MCF 10A (cell line): ENCODE results near the gene DDX54. TPM values are rescaled to one million over a fixed set of nuclear protein-coding genes. Genes with fewer than 3 reads are reported as not detected.

Experiments
- BruUV-seq: library from RNA; stranded (reverse); fragments of 400-500 nt; replicated peaks from 2 replicates; lab custom pipeline; 2021; lab: Mats Ljungman, UMichigan
- CTCF ChIA-PET: fragments of 300-600 bp; sonication (Branson Sonifier 250); formaldehyde crosslinking; extraction: SDS; loops from one replicate; lab custom pipeline; 2021; ENCODE audit warnings: antibody characterized with exemption, inconsistent platforms; lab: Yijun Ruan, JAX
- POLR2A ChIA-PET: fragments of 300-600, 350-650 bp; sonication (Branson Sonifier 250); formaldehyde crosslinking; extraction: SDS; loops from one replicate; lab custom pipeline; 2020; ENCODE audit warnings: antibody characterized with exemption, inconsistent platforms; lab: Yijun Ruan, JAX
- DNase-seq: peaks from one replicate; pipeline ENCODE4 v3.0.0-alpha.2; 2018; ENCODE audit not compliant: unreplicated experiment
- H3K27ac Mint-ChIP-seq: one replicate; pipeline ENCODE4 v1.8.0; 2022; ENCODE audit warnings: mild to moderate bottlenecking, low read depth, mixed read lengths; ENCODE audit not compliant: unreplicated experiment
- H3K27me3 Mint-ChIP-seq: one replicate; pipeline ENCODE4 v1.8.0; 2022; ENCODE audit warnings: mixed read lengths; ENCODE audit not compliant: insufficient read depth, unreplicated experiment
- H3K36me3 Mint-ChIP-seq: one replicate; pipeline ENCODE4 v1.8.0; 2022; ENCODE audit warnings: mild to moderate bottlenecking, moderate library complexity, mixed read lengths; ENCODE audit not compliant: insufficient read depth, unreplicated experiment
- H3K4me1 Mint-ChIP-seq: one replicate; pipeline ENCODE4 v1.8.0; 2022; ENCODE audit warnings: mixed read lengths; ENCODE audit not compliant: insufficient read depth, unreplicated experiment
- H3K4me3 Mint-ChIP-seq: one replicate; pipeline ENCODE4 v1.8.0; 2022; ENCODE audit warnings: mild to moderate bottlenecking, moderate library complexity, mixed read lengths; ENCODE audit not compliant: unreplicated experiment
- H3K9me3 Mint-ChIP-seq: one replicate; pipeline ENCODE4 v1.8.0; 2022; ENCODE audit warnings: mixed read lengths; ENCODE audit not compliant: unreplicated experiment
- intact Hi-C: fragments of 100-400 bp; cut with micrococcal nuclease; formaldehyde crosslinking; loops from 2 replicates; pipeline ENCODE4 v1.14.1; 2022
- total RNA-seq: library from RNA; stranded (reverse); gene quantifications from 2 replicates; pipeline ENCODE4 v1.2.3, GENCODE V29; 2022
- TF ChIP-seq, protein P1 (sequence below): fragments of 200-600 bp; IDR thresholded peaks from one replicate; pipeline ENCODE4 v1.8.0; 2022; ENCODE audit warnings: antibody characterized with exemption, mild to moderate bottlenecking; ENCODE audit not compliant: unreplicated experiment

Gene DDX54
- total RNA-seq, 1 experiment from 2014 or later: 75.8 TPM

DNA sequence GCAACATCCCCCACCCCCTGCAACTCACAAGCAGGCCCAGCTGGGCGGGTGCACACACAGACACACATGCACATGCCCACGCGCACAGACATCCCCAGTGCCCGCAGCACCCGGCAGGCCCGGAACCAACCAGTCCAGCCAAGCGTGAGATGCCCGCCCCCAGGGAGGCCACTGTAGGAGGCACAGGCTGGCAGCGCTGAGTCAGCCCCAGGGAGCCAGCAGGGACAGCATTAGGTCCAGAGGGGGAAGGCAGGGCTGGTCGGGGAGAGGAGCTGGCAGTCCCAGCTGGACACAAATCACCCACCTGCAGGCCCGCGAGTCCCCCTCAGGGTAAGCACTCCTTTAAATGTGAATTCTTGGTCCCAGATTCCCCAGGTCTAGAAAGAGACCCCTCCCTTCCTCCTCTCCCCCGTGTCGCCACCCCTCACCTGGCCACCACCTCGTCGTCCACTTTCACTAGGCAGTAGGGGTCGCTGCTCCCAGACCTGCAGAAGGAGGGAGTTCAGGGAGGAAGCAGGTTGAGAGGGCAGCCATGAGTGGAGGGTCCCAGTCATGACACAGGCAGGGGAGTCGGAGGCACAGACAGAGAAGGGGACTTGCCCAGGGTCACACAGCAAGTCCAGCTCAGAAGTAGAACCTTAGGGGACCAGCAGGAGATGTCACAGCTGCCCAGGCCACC lies 54.7 kb downstream of the DDX54 start:
- Mint-ChIP-seq H3K36me3 (no peaks in the 10 kb centered on the region), H3K27me3 (no peaks in the 10 kb centered on the region), H3K4me3 (no peak overlapping the region), H3K9me3 (no peaks in the 10 kb centered on the region), H3K4me1 (peaks cover 7% of the 10 kb centered on the region), H3K27ac (no peak overlapping the region)
- TF ChIP-seq, protein P1, sequence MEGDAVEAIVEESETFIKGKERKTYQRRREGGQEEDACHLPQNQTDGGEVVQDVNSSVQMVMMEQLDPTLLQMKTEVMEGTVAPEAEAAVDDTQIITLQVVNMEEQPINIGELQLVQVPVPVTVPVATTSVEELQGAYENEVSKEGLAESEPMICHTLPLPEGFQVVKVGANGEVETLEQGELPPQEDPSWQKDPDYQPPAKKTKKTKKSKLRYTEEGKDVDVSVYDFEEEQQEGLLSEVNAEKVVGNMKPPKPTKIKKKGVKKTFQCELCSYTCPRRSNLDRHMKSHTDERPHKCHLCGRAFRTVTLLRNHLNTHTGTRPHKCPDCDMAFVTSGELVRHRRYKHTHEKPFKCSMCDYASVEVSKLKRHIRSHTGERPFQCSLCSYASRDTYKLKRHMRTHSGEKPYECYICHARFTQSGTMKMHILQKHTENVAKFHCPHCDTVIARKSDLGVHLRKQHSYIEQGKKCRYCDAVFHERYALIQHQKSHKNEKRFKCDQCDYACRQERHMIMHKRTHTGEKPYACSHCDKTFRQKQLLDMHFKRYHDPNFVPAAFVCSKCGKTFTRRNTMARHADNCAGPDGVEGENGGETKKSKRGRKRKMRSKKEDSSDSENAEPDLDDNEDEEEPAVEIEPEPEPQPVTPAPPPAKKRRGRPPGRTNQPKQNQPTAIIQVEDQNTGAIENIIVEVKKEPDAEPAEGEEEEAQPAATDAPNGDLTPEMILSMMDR: no peak
- ChIA-PET POLR2A (no interaction called here), CTCF (interaction anchor here (1.0 to 1.2 kb wide), 2 partner anchors 20 to 22 kb away, joined by 4 to 5 read pairs; no protein-coding TSS in a partner anchor)
- intact Hi-C loops: no loop called here
- DNase-seq: peak; percentile 39
- no TSS peak for BruUV-seq

DNA sequence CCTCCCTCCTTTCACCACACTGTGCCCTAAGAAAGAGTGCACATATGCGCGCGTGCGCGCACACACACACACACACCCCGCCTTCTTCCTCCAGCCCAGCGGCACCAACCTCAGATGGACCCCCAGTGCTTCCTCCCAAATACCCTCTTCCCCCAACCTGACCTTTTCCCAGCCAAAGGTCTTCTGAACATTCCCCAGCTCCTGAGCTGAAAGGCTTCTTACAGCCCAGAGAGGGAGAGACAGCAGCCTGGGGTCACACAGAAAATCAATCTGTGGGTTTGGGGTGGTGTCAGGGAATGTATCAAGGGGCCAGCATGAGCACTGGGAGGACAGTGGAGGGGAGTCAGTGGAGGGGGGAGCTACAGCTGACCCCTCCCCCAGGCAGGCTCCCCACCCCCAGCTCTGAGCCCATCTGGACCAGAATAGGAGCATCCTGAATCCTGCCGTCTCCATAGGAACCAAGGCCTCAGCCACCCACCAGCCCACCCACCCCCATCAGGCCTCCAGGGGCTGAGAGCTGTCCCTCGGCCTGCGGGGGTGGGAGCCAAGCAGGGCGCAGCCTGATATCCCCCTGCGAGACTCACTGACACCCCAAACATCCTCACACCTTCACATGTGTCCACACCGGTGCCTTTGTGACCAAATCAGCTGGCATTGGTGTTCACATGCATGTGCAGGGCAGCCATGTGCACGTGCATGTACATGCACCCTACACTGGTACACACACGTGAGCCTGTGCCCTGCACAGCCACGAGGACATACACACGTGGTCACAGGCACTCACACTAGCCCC lies 55.4 kb downstream of the DDX54 start:
- no TSS peak for BruUV-seq
- ChIA-PET CTCF (interaction anchor here (0.6 to 1.0 kb wide), 2 partner anchors 11 to 23 kb away, joined by 3 to 4 read pairs; no protein-coding TSS in a partner anchor), POLR2A (interaction anchor here (0.6 kb wide), 1 partner anchor 873 kb away, joined by 3 read pairs; no protein-coding TSS in a partner anchor)
- intact Hi-C loops: no loop called here
- Mint-ChIP-seq H3K36me3 (no peaks in the 10 kb centered on the region), H3K4me1 (peaks cover 7% of the 10 kb centered on the region), H3K27ac (no peak overlapping the region), H3K27me3 (no peaks in the 10 kb centered on the region), H3K4me3 (no peak overlapping the region), H3K9me3 (no peaks in the 10 kb centered on the region)
- TF ChIP-seq, protein P1: no peak
- DNase-seq: no peak

DNA sequence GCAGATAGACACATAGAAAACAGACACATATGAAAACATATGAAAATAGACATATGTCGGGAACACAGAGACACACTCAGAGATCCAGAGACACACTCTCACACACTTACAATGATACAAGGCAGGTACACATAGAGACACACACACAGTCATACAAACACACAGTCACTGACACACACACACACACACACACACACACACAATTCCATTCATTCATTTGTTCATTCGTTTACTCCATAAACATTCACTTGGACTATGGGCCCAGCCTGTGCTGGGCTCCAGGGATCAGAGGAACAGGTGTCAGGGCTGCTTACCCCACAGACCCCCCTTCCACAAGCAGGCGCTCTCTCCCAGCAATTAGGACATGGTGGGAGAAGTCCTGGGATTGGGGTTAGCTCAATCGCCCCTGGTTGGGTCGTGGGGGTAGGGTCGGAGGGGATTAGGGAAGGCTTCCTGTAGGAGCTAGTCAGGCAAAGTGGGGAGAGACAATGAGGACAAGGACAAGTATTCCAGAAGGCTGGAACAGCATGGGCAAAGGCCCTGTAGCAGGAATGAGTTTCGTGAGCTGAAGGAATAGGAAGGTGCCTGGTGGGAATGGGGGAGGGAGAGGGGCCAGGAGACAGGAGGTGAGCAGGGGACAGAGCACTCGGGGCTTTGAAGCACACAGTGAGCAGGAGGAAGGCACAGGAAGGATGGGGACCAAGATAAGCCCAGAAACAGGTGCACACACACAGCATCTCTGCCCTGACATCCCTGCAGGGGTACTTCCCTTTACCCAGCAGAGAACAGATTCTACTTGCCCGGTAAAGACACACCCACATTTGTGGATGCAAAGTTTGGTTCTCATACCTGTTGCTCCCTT lies 56.2 kb downstream of the DDX54 start:
- H3K4me1 Mint-ChIP-seq: peaks cover 7% of the 10 kb centered on the region

More for the DNA sequence above, 56.2 kb downstream of the DDX54 start:
- intact Hi-C loops: no loop called here
- no peak for DNase-seq
- CTCF ChIA-PET: no interaction called here
- Mint-ChIP-seq H3K4me3 (no peak overlapping the region), H3K27ac (no peak overlapping the region), H3K9me3 (no peaks in the 10 kb centered on the region), H3K27me3 (no peaks in the 10 kb centered on the region), H3K36me3 (no peaks in the 10 kb centered on the region)
- POLR2A ChIA-PET: no interaction called here
- TF ChIP-seq, protein P1: no peak
- BruUV-seq: no TSS peak
